UCSD-AML1 (cell line): ENCODE measurements around the gene UNC80.

Experiments used
- DNase-seq: peaks from one replicate; lab custom pipeline; 2025; ENCODE audit not compliant: unreplicated experiment; lab: John Stamatoyannopoulos, UW

UNC80 gene

DNA sequence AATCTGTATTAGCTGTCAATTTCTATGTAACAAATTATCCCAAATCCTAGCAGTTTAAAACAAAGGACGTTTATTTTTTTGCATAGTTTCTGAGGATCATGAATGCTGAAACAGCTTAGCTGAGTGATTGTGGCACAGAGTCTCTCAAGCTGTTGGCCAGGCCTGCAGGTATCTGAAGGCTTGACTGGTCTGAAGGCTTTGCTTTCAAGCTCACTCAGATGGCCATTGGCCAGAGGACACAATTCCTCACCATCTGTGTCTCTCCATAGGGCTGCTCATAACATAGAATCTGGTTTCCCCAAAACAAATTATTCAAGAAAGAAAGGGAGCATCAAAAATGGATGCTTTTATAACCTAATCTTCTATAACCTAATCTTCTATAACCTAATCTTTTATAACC lies 33.7 kb downstream of the UNC80 start:
- DNase-seq = no peak

DNA sequence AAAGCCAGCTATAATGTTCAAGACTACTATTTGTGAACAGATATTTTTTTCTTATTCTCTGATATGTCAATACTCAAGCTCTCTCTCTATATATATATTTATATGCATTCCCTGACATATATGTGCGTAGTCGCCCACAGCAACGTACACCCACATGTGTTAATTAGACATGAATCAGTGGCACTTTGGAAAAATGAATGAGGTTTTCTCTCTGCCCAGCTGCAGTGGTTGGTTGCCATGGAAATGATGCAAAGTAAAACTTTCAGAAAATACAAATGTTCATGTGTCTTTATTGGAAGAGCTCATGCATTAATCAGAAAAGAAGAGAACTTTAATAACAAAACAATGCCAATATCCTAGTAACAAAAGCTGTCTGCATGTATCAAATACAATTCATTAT lies 34.7 kb downstream of the UNC80 start:
- DNase-seq = no peak

DNA sequence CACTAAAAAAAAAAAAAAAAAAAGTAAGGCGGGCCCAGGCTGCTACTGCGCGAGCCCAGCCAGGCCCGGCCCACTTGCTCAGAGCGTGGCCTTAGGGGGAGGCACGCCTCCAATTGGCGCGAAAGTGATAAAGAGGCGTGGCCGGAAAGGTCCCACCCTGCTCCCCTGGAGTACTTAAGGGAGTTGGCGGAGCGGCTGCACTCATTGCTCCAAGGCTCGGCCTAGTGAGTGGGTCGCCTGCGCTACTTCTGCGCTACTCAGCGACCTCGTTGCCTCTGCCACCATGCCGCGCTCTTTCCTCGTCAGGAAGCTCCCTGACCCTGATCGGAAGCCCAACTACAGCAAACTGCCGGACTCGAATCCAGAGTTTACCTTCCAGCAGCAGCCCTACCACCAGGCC lies 36.9 kb downstream of the UNC80 start:
- no peak for DNase-seq

DNA sequence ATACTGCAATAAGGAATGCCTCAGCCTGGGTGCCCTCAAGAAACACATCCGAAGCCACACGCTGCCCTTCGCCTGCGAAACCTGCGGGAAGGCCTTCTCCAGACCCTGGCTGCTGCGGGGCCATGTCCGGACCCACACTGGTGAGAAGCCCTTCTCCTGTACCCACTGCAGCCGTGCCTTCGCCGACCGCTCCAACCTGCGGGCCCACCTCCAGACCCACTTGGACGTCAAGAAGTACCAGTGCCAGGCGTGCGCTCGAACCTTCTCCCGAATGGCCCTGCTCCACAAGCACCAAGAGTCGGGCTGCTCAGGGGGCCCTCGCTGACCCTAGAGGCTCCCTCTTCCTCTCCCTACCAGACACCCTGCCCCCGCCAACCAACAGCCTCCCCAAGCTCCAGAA lies 37.6 kb downstream of the UNC80 start:
- no peak for DNase-seq

DNA sequence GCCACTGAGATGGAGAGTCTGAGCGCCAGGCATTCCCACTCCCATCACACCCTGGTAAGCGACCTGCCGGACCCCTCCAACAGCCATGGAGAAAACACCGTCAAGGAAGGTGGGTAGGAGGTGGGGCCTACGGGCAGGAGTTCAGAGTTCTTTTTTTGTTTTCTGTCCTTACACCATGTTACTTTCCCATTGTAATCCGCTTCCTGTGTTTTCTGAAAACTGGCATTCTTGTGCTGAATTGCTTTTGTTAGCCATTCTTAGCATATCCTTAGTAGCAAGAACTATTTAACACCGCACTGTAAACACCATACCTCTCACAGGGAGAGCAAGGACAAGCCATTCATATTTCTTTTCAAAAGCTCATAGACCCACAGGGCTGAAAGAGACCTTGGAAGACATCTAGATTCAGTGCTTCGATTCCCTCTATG lies 46.2 kb downstream of the UNC80 start:
- DNase-seq = no peak

DNA sequence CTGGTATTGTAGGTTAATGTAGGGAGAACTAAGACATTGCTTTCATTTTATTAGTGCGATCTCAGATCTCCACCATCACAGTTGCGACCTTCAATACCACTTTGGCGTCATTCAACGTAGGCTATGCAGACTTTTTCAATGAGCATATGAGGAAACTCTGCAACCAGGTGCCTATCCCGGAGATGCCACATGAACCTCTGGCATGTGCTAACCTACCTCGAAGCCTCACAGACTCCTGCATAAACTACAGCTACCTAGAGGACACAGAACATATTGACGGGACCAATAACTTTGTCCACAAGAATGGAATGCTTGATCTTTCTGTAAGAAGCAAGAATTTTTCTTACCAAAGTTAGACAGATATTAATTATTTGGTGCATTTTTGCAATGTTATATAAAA lies 47.3 kb downstream of the UNC80 start:
- DNase-seq = no peak

DNA sequence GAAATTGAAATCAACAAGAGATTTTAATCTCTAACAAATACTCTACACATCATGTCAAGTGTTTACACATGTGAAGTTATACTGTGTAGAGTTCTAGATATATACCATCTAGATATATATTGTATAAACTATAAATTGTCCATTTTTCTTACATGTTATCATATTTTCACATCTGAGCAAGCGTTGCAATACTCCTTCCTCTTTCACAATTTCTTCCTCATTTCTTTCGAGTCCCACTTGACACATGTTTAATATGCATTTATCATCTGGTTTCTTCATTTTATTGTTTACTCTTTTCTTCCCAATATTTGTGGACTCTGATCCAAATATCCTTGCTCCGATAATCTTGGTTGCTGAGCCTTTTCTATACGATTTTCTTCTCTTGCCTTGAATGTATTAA lies 50.2 kb downstream of the UNC80 start:
- no peak for DNase-seq

DNA sequence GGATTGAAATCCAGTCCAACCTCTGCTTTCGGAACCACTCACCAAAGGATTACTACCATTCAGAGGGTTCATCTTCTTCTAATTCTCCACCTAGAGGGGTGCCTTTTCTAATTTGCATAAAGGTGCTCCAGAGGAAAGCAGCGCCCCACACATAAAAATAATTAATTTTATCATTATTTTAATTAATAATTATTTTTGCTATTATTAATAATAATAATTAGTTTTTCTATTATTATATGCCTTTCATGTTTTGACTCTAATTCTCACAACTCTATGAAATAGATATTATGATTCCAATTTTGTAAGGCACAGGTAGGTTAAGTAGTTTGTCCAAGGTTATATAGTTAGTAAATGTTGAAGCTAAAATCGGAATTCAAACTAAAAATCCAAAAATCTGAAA lies 51.9 kb downstream of the UNC80 start:
- no peak for DNase-seq

DNA sequence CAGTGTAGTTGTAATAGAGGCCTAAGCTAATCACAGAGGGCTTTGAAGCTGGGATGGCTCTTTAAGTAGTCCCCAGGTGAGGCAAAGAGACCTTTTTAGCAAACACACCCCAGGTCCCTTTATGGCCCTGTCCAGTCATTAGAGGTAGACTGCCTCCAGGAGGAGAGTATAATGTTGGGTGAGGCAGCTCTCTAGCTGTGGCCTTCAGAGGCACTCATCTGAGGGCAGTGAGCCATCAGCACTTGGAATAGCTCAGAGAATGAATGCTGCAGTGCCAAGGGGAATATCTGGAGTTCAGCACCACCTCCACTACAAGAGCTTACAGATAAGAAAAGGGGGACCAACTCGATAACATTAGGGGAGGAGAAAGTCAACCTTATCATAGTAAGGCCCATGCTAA lies 52.8 kb downstream of the UNC80 start:
- DNase-seq = no peak

DNA sequence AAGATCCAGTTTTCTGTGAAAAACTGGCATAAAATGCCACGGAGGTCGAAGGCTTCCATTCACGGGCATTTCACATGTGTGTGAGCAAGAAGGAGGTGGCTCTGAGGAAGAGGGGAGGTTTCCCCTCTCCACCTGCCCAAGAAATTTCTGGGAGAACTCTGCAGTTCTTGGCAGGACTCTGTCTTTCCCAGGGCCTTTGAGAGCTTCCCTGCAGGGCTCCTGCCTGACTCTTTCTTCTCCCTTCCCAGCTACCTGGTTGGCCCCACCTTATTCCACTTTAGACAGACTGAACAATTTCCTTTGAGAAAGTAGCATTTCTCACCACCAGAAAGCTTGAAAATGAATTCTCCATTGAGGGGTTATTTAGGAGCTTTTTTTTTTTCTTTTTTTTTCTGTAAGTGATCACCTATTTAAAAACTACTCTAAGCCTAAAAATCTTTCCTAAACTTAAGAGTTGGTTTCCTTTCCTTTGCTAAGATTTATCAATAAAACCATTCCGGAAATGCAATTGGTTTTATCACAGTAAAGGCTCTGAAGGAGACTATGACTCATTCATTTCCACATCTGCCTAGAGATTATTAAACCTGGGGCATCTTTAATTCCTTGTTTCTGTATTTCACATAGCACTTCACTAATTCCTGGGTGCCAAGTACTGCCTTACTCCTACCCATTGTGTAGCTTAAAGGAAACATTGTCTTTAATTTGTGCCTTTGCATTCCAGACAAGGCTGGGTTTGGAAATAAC lies 59.3 kb downstream of the UNC80 start:
- no peak for DNase-seq

DNA sequence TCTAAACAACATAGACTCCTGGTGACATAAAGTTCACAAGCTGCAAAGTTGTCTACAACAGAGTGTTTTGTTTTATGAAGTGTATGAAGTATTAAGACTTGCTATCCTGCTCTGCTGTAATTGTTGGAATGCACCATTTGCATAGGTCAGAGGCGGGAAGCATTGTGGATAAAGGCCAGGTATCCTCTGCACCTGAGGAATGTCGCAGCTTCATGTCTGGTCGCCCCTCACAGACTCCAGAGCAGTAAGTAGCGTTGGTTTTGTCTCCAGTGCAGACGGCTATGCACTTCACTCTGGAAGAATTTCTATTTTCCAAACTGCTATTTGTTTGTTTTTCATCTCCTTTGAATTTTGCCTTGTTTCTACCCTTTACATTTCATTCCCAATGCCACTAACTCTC lies 63.1 kb downstream of the UNC80 start:
- DNase-seq = peak; percentile 5

DNA sequence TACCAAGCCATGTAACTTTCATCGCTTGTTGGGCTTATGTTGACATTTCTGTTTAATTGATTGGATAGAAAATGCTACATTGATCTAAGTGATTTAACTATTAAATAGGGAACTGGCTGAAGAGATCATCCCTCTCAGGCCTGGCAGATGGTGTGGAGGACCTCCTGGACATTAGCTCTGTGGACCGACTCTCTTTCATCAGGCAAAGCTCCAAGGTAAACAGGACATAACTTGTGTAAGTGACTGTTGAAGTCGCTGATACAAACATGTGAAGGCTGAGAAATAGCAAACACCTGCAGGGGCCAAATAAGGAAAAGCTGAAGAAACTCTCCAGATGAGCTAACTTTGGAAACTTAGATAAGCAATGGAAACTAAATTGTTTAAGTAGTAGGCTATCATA lies 68.8 kb downstream of the UNC80 start:
- no peak for DNase-seq

DNA sequence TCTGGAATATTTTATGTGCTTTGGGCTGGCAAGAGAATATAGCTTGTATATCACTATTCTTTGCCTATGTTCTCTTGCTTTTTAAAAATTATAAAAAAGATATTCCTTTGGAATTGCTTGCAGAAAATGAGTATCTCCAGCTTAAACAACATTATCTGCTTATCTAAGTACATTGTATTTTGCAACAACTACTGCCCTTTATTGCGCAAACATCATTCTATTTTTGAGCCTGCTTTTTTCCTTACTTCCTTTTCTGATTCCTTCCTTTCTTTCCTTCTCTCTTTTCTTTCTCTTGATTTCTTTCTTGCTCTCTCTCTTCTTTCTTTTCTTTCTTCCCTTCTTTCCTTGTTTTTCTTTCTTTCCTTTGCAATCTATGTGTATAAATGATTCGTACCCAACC lies 74.0 kb downstream of the UNC80 start:
- no peak for DNase-seq

DNA sequence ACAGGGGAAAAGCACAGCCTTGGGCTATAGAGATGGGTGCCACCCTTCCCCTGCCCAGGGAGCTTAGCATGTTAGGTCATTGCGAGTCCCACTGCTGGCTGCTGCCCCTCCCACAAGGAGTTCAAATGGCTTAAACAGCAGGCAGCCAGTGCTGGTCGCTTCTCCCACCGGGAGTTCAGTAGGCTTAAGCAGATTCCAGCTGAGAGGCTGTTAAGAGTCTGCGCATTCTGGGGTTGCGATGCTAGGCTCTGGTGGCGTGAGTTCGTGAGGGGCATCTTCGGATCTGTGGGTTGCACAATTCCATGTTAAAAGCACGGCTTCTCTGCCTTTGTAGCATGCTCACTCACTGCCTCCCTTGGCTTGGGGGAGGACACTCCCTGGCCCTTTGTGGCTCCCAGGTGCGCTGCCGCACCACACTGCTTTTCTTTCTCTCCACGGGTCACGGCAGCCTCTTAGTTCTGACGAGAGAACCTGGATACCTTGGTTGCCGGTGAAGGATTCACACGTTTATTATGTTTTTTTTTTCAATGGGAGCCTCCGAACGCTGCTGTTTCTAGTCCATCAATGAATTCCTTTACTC lies 93.2 kb downstream of the UNC80 start:
- no peak for DNase-seq

DNA sequence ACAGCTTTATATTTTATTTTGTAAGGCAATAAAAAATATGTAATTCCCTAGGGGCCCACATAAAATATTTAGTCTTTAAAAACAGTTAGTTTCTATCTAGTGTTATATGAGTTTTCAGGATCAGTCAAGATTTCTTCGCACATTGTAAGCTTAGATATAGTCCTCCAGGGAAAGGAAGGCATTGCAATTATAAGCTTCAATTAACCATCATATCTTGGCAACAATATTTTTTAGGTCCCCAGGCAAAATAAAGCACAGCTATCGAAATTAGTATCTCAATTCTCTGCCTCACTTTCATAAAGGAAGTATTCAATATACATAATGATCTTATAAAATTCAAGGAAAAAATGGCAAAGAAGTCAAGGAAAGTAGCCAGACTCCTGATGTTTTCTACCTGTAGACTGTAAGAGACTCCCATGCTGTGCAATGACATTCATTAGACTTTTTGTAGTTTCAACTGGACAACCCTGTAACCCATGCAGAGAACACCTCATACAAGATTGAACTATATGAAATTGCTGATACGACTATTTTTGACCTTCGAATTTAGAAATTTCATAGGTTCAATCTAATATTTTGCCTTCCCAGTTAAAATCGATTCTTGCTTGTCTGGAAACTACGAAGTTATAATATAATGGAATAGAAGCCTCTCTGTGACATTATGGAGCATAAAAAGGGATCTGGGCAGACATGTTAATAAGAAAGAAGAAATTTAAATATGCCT lies 96.8 kb downstream of the UNC80 start:
- no peak for DNase-seq

DNA sequence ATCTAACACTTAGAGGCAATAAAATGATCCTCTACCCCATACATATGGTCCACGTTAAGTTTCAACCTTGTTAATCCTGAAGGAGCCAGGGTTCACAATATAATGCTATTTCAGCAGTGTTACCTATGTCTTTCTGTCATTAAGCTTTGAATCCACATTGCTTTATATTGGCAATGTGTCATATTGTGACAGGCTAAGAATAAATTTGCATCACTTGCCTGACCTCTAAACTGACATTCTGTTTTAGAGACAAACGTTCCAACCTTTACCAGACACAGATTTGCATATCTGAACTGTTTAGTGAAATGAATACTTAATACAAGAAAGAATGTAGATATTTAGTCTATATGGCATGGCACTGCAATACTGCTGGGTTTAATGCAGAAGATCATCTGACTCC lies 98.4 kb downstream of the UNC80 start:
- no peak for DNase-seq

DNA sequence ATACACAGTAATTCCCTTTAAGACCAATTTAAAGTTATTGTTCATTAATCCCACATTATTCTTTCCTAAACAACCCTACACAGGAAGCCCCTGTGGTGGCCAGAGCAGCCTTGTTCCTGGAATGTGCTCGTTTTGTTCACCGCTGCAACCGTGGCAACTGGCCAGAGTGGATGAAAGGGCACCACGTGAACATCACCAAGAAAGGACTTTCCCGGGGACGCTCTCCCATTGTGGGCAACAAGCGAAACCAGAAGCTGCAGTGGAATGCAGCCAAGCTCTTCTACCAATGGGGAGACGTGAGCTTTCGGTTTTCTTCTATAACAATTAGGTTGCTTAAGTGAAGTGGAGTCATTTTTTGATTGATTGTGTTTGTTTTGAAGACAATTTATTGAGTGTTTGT lies 101.0 kb downstream of the UNC80 start:
- DNase-seq = no peak

DNA sequence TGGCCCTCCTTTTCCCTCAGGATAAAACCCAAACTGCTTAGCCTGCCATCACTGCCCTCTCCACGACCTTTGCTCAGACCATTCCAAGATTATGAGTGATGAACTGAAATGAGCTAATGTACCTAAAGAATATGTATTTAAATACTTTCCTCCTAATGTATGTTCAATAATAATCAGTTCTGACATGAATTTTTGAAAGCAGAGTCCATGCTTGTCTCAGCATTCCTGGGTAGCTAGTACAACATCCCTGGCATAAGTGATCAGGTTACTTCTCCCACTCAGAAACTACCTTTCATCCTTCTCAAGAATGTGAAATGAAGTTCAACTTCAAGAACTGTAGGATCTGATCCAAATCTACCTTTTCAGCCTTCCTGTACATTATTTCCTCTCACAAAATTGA lies 103.6 kb downstream of the UNC80 start:
- DNase-seq = no peak

DNA sequence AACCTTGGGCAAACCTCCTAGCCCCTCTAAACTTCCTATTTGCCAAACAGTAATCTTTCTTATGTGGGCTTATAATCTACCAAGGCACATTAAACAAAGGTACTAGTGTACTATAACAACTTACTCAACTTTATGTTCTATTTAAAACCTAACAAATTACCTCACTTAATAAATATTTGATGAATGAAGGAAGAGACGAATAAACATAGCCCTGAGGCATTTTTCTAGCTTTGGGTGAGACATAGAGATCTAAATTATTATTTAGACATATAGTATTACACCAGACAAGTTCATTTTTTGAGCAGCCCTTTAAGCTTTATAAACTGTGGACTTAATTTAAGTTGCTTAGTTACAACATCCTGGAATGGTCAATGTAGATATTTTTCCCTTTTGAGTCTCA lies 104.6 kb downstream of the UNC80 start:
- no peak for DNase-seq

DNA sequence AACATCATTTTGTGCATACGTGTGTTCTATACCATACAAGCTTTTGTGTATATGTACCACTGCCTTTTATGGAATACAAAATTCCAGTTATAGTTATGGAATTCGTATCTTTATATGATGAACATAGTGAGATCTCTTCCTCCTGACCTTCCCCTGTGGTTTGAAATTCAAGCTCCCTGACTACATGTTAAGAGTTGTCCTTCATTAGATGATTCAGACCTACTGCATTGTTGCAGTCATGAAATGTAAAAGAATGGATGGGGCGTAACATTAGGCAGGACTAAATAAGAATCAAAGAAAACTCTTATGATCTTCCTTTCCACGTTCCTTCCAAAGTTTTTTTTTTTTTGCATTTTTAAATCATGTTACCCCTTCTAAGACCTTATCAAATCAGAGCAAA lies 107.1 kb downstream of the UNC80 start:
- DNase-seq = no peak

DNA sequence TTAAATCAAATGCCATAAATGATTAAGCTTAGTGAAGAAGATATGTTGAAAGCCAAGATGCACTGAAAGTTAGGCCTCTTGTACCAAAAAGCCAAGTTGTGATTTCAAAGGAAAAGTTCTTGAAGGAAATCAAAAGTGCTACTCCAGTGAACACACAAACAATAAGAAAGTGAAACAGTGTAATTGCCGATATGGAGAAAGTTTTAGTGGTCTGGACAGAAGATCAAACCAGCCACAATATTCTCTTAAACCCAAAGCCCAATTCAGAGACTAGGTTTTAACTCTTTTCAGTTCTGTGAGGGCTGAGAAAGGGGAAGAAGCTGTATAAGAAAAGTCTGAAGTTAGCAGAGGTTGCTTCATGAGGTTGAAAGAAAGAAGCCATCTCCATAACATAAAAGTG lies 129.0 kb downstream of the UNC80 start:
- no peak for DNase-seq

DNA sequence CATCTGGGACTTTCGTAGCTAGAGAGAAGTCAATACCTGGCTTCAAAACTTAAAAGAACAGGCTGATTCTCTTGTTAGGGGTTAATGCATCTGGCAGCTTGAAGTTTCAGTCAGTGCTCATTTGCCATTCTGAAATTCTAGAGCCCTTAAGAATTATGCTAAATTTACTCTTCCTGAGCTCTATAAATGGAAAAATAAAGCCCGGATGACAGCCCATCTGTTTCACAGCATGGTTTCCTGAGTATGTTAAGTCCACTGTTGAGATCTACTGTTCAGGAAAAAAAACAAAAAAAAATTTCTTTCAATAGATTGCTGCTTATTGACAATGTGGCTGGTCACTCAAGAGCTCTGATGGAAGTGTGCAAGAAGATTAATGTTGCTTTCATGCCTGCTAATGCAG lies 129.5 kb downstream of the UNC80 start:
- no peak for DNase-seq

DNA sequence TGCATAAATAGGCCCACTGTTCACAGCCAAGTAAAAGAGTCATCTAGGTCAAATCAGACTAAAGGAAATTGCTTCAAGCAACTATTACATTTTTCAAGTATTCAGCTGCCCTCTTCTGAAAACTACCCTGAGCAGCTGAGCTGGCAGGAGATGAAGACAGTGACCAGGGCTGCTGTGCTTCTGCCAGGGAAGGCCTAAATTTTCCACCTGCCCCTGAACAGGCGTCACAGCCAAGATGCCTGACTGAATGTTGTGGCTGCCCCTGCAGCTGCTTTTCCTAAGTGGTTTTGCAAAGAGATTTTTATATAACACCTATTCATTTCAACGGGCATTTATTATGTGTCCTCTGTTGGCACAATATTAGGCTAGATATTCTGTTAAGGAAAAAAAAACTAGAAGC lies 134.1 kb downstream of the UNC80 start:
- no peak for DNase-seq
